ENCODE results near the gene AP2B1. TPM values are rescaled to one million over a fixed set of nuclear protein-coding genes. Genes with fewer than 3 reads are reported as not detected.

Gene AP2B1
- total and polyA plus RNA-seq, 9 of the 15 experiments (the other 6 are each of a cell fraction or from before 2014, with no cell fraction given), result 60.1 to 287 (median 105) TPM

DNA sequence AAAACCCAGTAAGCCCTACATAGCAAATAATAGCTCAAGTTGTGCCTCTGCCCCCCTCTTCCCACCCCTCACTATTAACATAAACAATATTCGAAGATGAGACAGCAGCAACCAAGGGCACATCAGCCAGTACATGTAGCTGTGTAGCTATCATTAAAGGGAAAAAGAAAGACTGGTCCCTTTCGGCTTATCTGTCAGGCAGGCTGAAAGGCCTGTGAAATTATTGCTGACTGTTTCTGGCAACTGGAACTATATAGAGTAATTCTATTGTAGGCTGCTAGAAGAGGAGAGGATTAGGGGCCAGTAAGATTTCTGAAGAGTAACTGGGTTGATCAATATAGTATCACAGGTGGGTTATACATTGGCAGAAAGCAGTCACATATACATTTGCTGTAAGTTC lies 107.8 kb downstream of the AP2B1 start:
- CTCF ChIA-PET (ENCODE audit: low intra/inter-chr PET ratio), result no interaction called here
- intact Hi-C loops (cut with micrococcal nuclease) (no loop called here), in situ Hi-C loops (cut with MboI) (no loop called here)
- H3K9me1 ChIP-seq (ENCODE audit: control insufficient read depth, insufficient read depth, low read length), result no peaks in the 10 kb centered on the region
- DNase-seq (ENCODE audit: extremely low read depth in 1 of 4, low spot score in 3 of 4), result no peak
- no peak overlapping the region for H2AFZ ChIP-seq (ENCODE audit: low read depth, low read length)
- no peak overlapping the region for H3K9ac ChIP-seq (ENCODE audit: insufficient read depth in 1 of 2, low read depth in 2 of 2, low read length in 2 of 2)
- no peaks in the 10 kb centered on the region for H3K4me1 ChIP-seq (replicated peaks in 1 of 2; ENCODE audit: control insufficient read depth in 2 of 2, insufficient read depth in 2 of 2, low read length in 2 of 2)
- H3K4me2 ChIP-seq (ENCODE audit: insufficient read depth, low read length), result no peak overlapping the region
- no peaks in the 10 kb centered on the region for H3K9me3 ChIP-seq (replicated peaks; ENCODE audit: control insufficient read depth, insufficient read depth, low read depth, low read length)
- no peaks in the 10 kb centered on the region for H4K20me1 ChIP-seq (replicated peaks; ENCODE audit: control insufficient read depth, insufficient read depth, low read length)
- ATAC-seq, result no peak
- peaks cover 93% of the 10 kb centered on the region for H3K36me3 ChIP-seq (ENCODE audit: control insufficient read depth, insufficient read depth, low read length)
- WGBS (ENCODE audit: insufficient coverage, low coverage, missing lambda C conversion rate), result 95% methylated on average over 2 of the region's 2 CpGs
- POLR2A ChIA-PET, result interaction anchor here (1.2 kb wide), 1 partner anchor 10 kb away, joined by 3 read pairs; no protein-coding TSS in a partner anchor
- no peak overlapping the region for H3K27ac ChIP-seq (ENCODE audit: extremely low read depth, low read depth, low read length)
- BruUV-seq (replicated peaks), result no TSS peak
- no peak overlapping the region for H3K4me3 ChIP-seq
- TF ChIP-seq ZNF408 (CRISPR knock-in tag; IDR thresholded peaks at IDR 0.05; ENCODE audit: low read depth) (no peak), HDAC2 (IDR thresholded peaks at IDR 0.05) (no peak), COPS2 (conservative IDR thresholded peaks at IDR 0.05) (no peak), FOXK1 (CRISPR knock-in tag; IDR thresholded peaks at IDR 0.05; ENCODE audit: borderline replicate concordance) (no peak), IFI16 (CRISPR knock-in tag; IDR thresholded peaks at IDR 0.05) (no peak), ZNF639 (CRISPR knock-in tag; conservative IDR thresholded peaks at IDR 0.05 in 1 of 2, IDR thresholded peaks at IDR 0.05 in 1 of 2) (no peak), MCM2 (IDR thresholded peaks at IDR 0.05; ENCODE audit: low read depth) (no peak)
- TF ChIP-seq, protein P1, sequence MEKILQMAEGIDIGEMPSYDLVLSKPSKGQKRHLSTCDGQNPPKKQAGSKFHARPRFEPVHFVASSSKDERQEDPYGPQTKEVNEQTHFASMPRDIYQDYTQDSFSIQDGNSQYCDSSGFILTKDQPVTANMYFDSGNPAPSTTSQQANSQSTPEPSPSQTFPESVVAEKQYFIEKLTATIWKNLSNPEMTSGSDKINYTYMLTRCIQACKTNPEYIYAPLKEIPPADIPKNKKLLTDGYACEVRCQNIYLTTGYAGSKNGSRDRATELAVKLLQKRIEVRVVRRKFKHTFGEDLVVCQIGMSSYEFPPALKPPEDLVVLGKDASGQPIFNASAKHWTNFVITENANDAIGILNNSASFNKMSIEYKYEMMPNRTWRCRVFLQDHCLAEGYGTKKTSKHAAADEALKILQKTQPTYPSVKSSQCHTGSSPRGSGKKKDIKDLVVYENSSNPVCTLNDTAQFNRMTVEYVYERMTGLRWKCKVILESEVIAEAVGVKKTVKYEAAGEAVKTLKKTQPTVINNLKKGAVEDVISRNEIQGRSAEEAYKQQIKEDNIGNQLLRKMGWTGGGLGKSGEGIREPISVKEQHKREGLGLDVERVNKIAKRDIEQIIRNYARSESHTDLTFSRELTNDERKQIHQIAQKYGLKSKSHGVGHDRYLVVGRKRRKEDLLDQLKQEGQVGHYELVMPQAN (IDR thresholded peaks at IDR 0.05; ENCODE audit: borderline replicate concordance), result no peak
- TF ChIP-seq, protein P2, sequence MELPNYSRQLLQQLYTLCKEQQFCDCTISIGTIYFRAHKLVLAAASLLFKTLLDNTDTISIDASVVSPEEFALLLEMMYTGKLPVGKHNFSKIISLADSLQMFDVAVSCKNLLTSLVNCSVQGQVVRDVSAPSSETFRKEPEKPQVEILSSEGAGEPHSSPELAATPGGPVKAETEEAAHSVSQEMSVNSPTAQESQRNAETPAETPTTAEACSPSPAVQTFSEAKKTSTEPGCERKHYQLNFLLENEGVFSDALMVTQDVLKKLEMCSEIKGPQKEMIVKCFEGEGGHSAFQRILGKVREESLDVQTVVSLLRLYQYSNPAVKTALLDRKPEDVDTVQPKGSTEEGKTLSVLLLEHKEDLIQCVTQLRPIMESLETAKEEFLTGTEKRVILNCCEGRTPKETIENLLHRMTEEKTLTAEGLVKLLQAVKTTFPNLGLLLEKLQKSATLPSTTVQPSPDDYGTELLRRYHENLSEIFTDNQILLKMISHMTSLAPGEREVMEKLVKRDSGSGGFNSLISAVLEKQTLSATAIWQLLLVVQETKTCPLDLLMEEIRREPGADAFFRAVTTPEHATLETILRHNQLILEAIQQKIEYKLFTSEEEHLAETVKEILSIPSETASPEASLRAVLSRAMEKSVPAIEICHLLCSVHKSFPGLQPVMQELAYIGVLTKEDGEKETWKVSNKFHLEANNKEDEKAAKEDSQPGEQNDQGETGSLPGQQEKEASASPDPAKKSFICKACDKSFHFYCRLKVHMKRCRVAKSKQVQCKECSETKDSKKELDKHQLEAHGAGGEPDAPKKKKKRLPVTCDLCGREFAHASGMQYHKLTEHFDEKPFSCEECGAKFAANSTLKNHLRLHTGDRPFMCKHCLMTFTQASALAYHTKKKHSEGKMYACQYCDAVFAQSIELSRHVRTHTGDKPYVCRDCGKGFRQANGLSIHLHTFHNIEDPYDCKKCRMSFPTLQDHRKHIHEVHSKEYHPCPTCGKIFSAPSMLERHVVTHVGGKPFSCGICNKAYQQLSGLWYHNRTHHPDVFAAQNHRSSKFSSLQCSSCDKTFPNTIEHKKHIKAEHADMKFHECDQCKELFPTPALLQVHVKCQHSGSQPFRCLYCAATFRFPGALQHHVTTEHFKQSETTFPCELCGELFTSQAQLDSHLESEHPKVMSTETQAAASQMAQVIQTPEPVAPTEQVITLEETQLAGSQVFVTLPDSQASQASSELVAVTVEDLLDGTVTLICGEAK (IDR thresholded peaks at IDR 0.05), result no peak
- TF ChIP-seq, protein P2 (CRISPR knock-in tag; IDR thresholded peaks at IDR 0.05), result no peak
- no peaks in the 10 kb centered on the region for H3K27me3 ChIP-seq (ENCODE audit: control insufficient read depth in 2 of 2, insufficient read depth in 2 of 2, low read length in 2 of 2)
- no peaks in the 10 kb centered on the region for H3K79me2 ChIP-seq (ENCODE audit: control insufficient read depth, insufficient read depth, low read length)
- no peak for FAIRE-seq

Measured in K562 (cell line).